GM21526 (cell line): ENCODE measurements around the gene TYW1B.
A peak's percentile ranks its signal among the peaks of the same experiment; 100 is the strongest.
"Not testable (repeated sequence)": the region's sequence is repeated elsewhere in the genome, so short reads cannot be mapped to it uniquely, and the experiment has no call there.

Source experiments
- ATAC-seq: cut with Tn5 transposase; IDR thresholded peaks from one replicate; pipeline ENCODE4 v1.9.1; 2021; ENCODE audit warnings: moderate library complexity; ENCODE audit not compliant: unreplicated experiment, low FRiP score

Gene TYW1B

DNA sequence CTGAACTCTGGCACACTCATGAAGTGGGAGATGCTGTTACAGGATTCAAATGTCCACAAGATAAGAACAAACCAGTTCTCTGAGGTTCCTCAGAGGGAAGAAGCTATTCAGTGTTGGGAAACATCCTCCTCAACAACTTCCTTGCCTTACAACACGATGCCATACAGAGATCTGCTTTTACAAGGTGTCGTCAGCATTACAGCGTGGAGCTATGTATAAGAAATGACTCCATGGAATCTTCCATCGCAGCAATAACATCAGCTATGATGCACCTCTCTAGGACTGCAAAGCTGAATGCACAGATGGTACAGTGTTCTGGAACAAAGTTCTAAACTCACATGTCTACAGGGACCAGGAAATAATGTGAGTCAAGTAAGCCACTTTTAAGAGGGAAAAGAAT lies 122.3 kb downstream of the TYW1B start:
- not testable (repeated sequence) for ATAC-seq

DNA sequence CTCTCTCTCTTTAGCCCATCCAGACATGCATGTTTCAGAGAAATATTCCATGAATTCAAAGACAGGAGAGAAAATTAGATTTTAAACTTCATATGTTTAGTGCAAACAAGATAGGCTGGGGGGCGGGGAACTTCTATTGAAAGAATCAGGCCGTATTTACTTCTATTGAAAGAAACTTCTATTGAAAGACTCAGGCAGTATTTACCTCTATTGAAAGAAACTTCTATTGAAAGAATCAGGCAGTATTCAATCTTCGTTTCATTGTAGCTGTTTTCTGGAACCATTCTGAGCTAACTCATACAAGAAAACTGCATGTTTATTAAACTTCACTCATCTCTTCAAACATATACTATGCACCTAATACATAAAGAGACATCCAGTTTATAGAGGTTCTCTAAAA lies 123.1 kb downstream of the TYW1B start:
- no peak for ATAC-seq

- not testable (repeated sequence) for ATAC-seq
Measured at GRCh38 chr7:72700548-72700947, 127.5 kb downstream of the TYW1B start.

GRCh38 chr7:72697066-72697465 lies 130.9 kb downstream of the TYW1B start:
- ATAC-seq = not testable (repeated sequence)

DNA sequence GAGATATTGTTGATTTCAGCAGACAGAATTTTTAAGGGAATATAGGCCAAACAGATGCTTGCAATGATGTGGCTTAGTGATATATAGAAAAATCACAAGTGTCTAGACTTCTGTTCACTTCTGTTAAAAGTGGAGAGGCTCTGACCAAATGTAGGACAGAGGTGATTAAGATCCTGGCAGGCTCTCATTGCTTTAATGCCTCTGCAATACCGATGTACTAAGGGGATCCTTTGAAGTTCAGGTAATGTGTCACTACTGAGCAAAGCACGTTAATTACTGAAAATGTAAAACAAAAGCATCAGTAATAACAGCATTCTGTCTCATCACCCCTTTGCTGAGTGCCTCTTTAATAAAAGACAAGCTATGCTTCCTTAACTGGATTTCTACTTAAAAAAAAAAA lies 131.4 kb downstream of the TYW1B start:
- not testable (repeated sequence) for ATAC-seq

DNA sequence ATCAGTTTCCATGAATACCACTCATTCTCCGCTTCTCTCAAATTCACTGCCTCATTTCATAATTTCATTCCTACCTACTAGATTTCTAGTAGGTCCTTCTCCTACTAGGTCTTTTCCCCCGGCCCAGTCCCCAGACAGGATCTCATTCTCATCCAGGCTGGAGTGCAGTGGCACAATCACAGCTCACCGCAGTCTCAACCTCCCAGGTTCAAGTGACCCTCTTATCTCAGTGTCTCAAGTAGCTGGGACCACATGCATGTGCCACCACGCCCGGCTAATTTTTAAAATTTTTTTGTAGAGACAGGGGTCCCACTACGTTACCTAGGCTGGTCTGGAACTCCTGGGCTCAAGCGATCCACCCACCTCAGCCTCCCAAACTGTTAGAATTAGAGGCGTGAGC lies 132.5 kb downstream of the TYW1B start:
- not testable (repeated sequence) for ATAC-seq

GRCh38 chr7:72691442-72691841 lies 136.6 kb downstream of the TYW1B start:
- ATAC-seq = not testable (repeated sequence)

- not testable (repeated sequence) for ATAC-seq
Measured at GRCh38 chr7:72690177-72690576, 137.8 kb downstream of the TYW1B start.

DNA sequence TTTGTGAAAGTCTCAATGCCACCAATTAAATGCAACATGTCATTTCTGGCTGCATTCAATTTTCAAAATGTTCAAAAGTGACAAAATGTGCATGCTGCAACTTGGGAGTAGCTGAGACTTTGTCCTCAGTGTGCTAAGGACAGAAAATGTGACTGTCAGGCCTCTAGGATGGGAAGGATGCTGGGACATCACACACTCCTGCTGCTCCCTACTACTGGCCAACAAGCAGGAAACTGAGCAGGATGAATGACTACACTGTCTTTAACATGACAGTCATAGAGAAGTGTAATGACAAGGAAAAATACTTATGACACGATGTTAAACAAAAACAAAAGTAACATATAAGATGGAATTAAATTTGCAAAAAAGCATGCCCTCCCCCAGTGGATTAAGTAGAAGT lies 138.7 kb downstream of the TYW1B start:
- not testable (repeated sequence) for ATAC-seq

DNA sequence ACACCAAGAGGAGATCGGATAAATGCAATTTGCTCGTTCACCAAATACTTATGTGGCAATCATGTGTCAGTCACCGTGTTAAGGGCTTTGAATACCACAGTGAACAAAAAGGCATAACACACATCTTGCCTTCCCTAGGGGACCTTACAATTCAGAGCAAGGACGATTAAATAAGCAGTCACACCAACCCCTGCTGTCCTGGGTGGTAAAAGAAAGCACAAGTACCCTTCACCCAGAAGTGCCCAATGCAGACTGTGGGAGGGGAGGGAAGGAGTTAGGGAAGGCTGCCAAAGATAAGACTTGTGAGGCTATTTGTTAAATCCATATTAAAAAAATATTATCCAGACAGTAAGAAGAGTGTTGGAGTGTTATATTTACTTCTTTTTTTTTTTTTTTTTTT lies 146.8 kb downstream of the TYW1B start:
- not testable (repeated sequence) for ATAC-seq

DNA sequence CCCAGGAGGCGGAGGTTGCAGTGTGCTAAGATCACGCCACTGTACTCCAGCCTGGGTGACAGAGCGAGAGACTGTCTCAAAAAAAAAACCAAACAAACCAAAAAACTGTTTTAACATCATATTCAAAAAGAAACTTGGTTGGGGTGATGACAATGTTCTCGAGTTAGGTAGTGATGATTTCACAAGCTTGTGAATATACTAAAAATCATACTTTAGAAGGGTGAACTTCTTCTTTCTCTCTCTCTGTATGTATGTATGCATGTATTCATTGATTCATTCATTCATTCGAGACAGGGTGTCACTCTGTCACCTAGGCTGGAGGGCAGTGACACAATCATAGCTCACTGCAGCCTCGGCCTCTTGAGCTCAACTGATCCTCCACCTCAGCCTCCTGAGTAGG lies 151.1 kb downstream of the TYW1B start:
- not testable (repeated sequence) for ATAC-seq

GRCh38 chr7:72676086-72676690 lies 151.8 kb downstream of the TYW1B start:
- not testable (repeated sequence) for ATAC-seq

- not testable (repeated sequence) for ATAC-seq
Measured at GRCh38 chr7:72675686-72676085, 152.3 kb downstream of the TYW1B start.

- ATAC-seq = no peak
Measured at GRCh38 chr7:72674394-72674793, 153.6 kb downstream of the TYW1B start.

DNA sequence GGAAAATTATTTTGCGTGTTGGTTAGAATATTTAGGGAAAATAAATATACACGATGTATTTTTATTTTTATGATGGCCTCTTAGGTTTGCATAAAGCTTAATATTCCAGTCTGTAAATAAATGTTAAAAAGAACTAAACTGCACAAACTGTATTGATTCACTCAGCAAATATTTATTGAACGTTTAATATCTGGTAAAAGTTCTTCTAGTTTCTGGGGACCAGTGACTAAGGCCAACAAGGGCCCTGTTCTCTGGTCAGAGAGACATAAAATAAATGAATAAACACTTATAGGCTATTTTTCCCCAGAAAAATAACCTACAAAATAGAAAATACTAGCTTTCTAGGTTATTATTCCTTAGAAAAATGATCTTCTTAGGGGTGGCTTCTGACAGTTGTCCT lies 157.2 kb downstream of the TYW1B start:
- ATAC-seq = not testable (repeated sequence)

- not testable (repeated sequence) for ATAC-seq
Measured at GRCh38 chr7:72668435-72668834, 159.6 kb downstream of the TYW1B start.

GRCh38 chr7:72667049-72667448 lies 161.0 kb downstream of the TYW1B start:
- ATAC-seq = not testable (repeated sequence)

- not testable (repeated sequence) for ATAC-seq
Measured at GRCh38 chr7:72648574-72648973, 179.4 kb downstream of the TYW1B start.

DNA sequence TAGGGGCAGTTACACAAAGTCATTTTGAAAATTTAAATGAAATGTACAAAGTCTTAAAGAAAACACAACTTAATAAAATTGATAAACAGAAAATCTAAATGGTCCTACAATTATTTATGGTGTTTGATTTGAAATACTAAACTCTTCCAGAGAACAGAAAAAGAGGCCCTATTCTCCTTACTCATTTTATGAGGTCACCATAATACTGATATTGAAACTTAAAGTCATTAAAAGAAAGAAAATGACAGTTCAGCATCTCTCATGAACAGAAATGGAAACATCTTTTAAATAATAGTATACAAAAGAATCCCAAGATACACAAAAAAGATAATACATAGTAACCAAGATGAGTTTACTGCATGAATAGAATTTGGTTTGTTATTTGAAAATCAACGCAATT lies 184.3 kb downstream of the TYW1B start:
- ATAC-seq = not testable (repeated sequence)

DNA sequence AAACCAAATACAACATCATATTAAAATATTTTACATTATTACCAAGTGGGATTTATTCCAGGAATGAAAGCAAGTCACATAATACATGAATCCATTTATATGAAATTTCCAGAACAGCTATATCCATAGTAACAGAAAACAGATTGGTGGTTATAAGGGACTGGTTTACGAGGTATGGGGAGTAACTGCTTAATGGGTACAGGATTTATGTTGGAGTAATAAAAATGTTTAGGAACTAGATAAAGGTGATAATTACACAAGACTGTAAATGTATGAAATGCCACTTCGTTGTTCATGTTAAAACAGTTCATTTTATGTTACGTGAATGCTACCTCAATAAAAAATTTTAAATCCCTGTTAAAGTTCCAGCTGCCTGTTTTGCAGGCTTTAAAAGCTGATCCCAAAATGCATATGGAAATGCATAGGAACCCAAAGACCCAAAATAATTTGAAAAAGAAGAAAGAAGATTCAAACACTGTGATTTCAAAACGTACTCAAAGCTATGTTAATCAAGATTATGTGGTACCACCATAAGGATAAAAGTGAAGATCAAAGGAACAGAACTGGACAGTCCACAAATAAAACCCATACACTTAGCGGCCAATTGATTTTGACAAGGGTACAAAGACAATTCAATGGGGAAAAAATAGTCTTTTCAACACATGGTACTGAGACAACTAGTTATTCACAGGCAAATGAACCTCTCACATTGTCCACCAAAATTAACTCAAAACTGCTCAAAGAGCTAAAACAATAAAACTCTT lies 186.3 kb downstream of the TYW1B start:
- ATAC-seq = not testable (repeated sequence)

- ATAC-seq = peak; percentile 81
Measured at GRCh38 chr7:72640740-72641139, 187.3 kb downstream of the TYW1B start.
